ENCODE results near the gene NKIRAS1. TPM values are rescaled to one million over a fixed set of nuclear protein-coding genes. Genes with fewer than 3 reads are reported as not detected.

The NKIRAS1 gene
- total and polyA plus RNA-seq, 2 of the 8 experiments (the other 6 are each of a cell fraction or from before 2014, with no cell fraction given) = 3.4 to 7.0 TPM

GRCh38 chr3:23966328-23966727 is 49.5 kb upstream of the NKIRAS1 start:
- Histone ChIP-seq H4K5ac (ENCODE audit: insufficient read length, low read depth, low read length) (no peak overlapping the region), H2BK20ac (ENCODE audit: low read length) (no peak overlapping the region), H4K91ac (replicated peaks; ENCODE audit: insufficient read length, low read length) (no peak overlapping the region), H3K9me3 (ENCODE audit: insufficient read depth in 2 of 2, low read depth in 1 of 2, low read length in 1 of 2) (no peaks in the 10 kb centered on the region), H3K56ac (replicated peaks; ENCODE audit: insufficient read length, low read depth, low read length) (no peak overlapping the region), H2AFZ (ENCODE audit: low read length) (no peak overlapping the region), H3K4ac (replicated peaks; ENCODE audit: insufficient read length, low read depth, low read length) (no peak overlapping the region), H2BK15ac (ENCODE audit: low read length) (no peak overlapping the region), H3K18ac (ENCODE audit: extremely low read depth, low read length) (no peak overlapping the region), H3K36me3 (ENCODE audit: control insufficient read depth in 2 of 4, insufficient read depth in 4 of 4, low read length in 3 of 4) (peaks cover 0 to 68% (median 15%) of the 10 kb centered on the region in 4 experiments; a peak in 6 of 8 replicates), H4K8ac (ENCODE audit: extremely low read depth, insufficient read depth, low read length) (no peak overlapping the region), H3K23ac (ENCODE audit: insufficient read length) (no peak overlapping the region), H3K4me1 (replicated peaks in 1 of 4; ENCODE audit: control insufficient read depth in 3 of 4, insufficient read depth in 4 of 4, low read length in 3 of 4) (no peaks in the 10 kb centered on the region), H3K9ac (replicated peaks in 1 of 4; ENCODE audit: extremely low read depth in 1 of 4, low read depth in 3 of 4, low read length in 3 of 4) (no peak overlapping the region), H3K4me3 (ENCODE audit: extremely low read depth in 1 of 4, insufficient read depth in 2 of 4, low read depth in 3 of 4, low read length in 4 of 4) (no peak overlapping the region), H2BK12ac (ENCODE audit: low read depth, low read length) (no peak overlapping the region), H3K79me2 (ENCODE audit: control insufficient read depth in 1 of 2, insufficient read depth in 2 of 2, low read length in 2 of 2) (peaks cover 0 to 3% of the 10 kb centered on the region in 2 experiments; a peak in 1 of 4 replicates), H3K4me2 (ENCODE audit: insufficient read depth in 1 of 2, low read depth in 2 of 2, low read length in 2 of 2) (no peak overlapping the region), H2AK5ac (ENCODE audit: low read depth, low read length) (no peak overlapping the region), H3K79me1 (ENCODE audit: low read depth, low read length) (no peaks in the 10 kb centered on the region), H3K14ac (ENCODE audit: insufficient read length) (no peak overlapping the region), H2BK5ac (ENCODE audit: low read depth, low read length) (no peak overlapping the region), H4K20me1 (replicated peaks in 1 of 2; ENCODE audit: control insufficient read depth in 1 of 2, insufficient read depth in 2 of 2, low read length in 2 of 2) (no peaks in the 10 kb centered on the region), H2BK120ac (replicated peaks; ENCODE audit: low read depth, low read length) (no peak overlapping the region), H3K27me3 (replicated peaks in 1 of 4; ENCODE audit: control insufficient read depth in 3 of 4, extremely low read depth in 1 of 4, insufficient read depth in 3 of 4, low read length in 3 of 4) (no peaks in the 10 kb centered on the region), H3K23me2 (ENCODE audit: low read depth, low read length) (no peaks in the 10 kb centered on the region), H3K27ac (ENCODE audit: low read depth, low read length) (no peak overlapping the region)
- FAIRE-seq = no peak
- CTCF ChIA-PET (ENCODE audit: partially characterized antibody) = interaction anchor here (1.2 kb wide), 1 partner anchor 24 kb away, joined by 3 read pairs; no protein-coding TSS in a partner anchor
- WGBS, 2 experiments (ENCODE audit: extremely low coverage in 1 of 2, insufficient coverage in 1 of 2, insufficient read length in 1 of 2, insufficient replicate concordance in 2 of 2, low coverage in 1 of 2, low lambda C conversion rate in 2 of 2, missing lambda C conversion rate in 1 of 2) = 92% methylated on average over 1 of the region's 1 CpG; no CpG with 5 or more reads in 1 of the 2 experiments
- no peak for DNase-seq (ENCODE audit: low read depth in 1 of 2, low spot score in 2 of 2)
- no peak for TF ChIP-seq EZH2 (IDR thresholded peaks at IDR 0.05; ENCODE audit: low read depth, low read length, severe bottlenecking)
- no peak for TF ChIP-seq RAD21 (IDR thresholded peaks at IDR 0.05 in 1 of 2, conservative IDR thresholded peaks at IDR 0.05 in 1 of 2; ENCODE audit: low read depth in 2 of 2, low read length in 2 of 2)
- POLR2A ChIA-PET (ENCODE audit: partially characterized antibody) = no interaction called here

Measured in H1 (cell line).